ENCODE measurements around the gene TMTC2.

The TMTC2 gene

DNA sequence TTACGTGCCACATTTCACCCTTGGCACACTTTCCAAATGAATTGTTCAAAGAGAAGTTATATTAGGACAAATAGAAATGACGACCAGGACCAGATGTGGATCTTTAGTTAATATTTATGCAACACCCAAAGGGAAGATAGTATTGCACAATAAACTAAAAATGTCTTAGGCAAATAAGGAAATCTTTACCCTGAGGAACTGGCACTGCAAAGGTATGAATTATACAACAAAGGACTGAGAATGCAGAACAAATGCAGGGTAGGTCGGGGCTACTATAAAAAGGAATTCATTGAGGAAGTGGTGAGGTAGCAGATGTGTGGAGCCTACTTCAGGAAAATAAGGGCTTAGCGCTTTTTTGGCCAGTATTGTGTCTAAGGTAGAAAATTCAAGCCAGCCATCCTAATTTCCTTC is 3.9 kb upstream of the TMTC2 start:
- no peak for FAIRE-seq

- peak; percentile 33 for FAIRE-seq
Observed at GRCh38 chr12:82685790-82686167, 927 bp upstream of the TMTC2 start.

DNA sequence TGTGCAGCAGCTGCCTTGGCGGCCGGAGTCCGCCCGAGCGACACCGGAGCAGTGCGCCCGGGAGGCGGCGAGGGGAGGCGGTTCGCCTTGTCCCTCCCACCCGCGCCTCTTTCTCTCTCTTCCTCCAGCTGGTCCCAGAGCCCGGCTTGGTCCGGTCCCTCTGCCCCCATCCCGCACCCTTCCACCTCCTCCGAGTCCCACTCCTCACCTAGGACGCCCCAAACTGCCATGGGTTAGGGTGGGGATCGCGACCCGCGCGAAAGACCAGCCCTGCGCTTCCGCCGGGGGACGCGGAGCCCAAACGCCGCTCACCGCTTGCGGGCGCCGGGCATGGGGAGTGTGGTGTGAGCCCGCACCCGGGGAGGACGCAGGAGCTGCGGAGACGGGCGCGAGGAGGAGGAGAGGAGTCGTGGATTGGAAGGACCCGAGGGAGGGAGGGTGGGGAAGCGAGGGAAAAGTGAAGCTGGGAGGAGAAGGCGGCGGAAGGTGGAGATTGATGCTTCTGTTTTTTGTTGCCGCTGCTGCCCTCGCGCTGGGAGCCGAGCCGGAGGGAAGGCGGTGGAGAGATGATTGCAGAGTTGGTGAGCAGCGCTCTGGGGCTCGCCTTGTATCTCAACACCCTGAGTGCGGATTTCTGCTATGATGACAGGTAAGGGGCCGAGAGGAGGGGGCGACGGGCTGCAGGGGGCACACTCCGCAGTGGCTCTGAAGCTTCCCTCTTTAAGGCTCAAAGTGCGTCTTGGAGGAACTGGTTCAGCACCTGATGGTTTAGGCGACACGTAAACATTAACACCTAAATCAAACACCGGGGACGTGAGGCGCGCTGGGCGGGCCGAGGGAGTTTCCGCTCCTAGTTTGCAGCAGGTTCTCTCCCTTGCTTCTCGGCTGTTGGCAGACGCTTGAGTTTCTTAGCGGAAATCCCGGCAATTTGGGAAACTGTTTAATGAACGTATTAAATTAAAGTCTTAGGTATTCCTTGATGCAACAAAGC is 610 bp downstream of the TMTC2 start:
- FAIRE-seq, result no peak

- FAIRE-seq, result no peak
Observed at GRCh38 chr12:82688035-82688501, 1.4 kb downstream of the TMTC2 start.

DNA sequence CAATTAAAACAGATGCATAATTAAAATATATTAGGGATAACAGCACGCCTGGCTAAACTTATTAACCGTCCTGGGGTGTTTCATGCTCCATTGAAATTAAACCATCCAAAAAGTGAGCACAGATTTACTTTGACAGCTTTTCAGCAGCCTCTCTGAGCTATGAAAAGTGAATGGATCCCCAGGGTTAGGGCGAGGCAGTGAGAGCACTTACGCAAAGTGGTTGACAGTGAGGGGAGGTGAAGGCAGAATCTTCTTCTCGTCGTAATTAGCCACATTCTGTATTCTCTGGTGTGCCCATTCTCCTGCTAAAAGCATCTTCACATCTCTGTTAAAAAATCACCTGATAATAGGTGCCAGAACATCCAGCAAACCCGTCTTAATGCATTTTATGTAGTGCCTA is 1.9 kb downstream of the TMTC2 start:
- FAIRE-seq, result no peak

- FAIRE-seq, result no peak
Observed at GRCh38 chr12:82690006-82690405, 3.3 kb downstream of the TMTC2 start.

DNA sequence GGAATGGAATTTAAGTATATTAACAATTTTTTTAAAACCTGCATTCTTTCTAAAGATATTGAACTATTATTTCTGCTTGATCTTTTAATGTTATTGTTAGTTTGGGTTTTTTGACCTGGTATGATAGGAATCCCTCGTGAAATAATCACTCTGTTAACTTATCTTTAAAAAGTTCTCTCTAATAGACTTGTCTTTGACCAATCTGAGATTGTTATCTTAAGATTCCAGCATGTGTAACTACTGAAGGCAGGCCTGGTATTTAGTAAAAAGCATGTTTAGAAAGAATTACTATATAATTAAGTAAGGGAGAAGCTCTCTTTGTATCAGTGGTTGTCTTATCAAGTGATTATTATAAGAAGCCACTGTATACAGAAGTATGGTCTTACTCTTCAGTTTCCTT is 4.8 kb downstream of the TMTC2 start:
- FAIRE-seq, result no peak

DNA sequence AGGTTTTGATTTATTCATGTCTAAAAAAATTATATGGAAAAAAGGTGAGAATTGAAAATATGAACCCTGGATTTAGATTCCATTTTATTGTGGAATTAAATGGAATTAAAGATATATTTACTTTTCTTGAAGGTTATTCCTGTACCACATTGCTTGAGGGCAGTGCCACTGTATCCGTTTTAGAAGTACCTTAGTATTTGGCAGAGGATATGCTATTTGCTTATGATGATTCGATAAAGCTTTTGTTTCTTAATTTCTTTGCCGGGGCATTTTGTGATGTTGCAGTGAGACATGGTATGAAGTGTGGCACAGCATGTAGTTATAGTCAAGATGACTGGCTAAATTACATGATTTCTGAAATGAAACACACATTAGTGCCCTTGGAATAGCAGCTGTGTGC is 7.6 kb downstream of the TMTC2 start:
- no peak for FAIRE-seq

GRCh38 chr12:82694970-82695369 is 8.3 kb downstream of the TMTC2 start:
- no peak for FAIRE-seq

- FAIRE-seq, result no peak
Observed at GRCh38 chr12:82695531-82695930, 8.8 kb downstream of the TMTC2 start.

GRCh38 chr12:82696543-82696942 is 9.8 kb downstream of the TMTC2 start:
- FAIRE-seq, result no peak

- no peak for FAIRE-seq
Observed at GRCh38 chr12:82698708-82699564, 12.2 kb downstream of the TMTC2 start.

- FAIRE-seq, result no peak
Observed at GRCh38 chr12:82705774-82706173, 19.1 kb downstream of the TMTC2 start.

DNA sequence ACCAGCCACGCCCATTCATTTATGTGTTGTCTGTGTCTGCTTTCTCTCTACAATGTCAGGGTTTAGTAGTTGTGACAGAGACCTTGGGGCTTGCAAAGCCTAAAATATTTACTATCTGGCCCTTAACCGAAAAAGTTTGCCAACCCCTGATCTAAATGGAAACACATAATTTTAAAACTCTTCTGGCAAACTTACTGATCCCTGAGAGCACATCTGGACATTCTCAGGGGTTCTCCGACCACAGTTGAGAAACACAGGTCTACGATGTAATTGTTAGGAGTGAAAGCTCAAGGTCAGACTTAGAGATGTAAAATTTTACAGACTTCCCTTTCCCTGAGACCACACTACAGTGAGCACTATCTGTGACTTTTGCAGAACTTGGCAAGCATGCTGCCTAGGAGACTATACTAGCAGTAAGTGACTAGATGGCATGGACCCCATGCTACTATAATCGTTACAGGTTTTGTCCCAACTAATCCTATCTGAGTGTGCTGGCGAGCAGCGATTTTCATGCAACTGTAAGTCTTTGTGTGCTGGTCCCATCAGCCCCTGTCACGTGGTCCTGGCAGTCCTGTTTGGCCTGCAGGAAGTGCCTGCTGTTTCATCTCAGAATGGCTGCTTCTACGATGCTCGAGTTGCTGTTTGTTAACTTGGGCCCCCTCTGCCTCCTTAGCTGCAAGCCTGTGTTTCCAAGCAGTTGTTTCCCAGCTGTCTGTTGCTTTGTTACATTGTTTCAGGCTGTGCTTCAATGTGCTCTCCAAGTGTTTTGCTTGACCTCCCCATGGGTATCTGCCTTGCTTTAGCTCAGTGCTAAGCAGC is 21.6 kb downstream of the TMTC2 start:
- no peak for FAIRE-seq

DNA sequence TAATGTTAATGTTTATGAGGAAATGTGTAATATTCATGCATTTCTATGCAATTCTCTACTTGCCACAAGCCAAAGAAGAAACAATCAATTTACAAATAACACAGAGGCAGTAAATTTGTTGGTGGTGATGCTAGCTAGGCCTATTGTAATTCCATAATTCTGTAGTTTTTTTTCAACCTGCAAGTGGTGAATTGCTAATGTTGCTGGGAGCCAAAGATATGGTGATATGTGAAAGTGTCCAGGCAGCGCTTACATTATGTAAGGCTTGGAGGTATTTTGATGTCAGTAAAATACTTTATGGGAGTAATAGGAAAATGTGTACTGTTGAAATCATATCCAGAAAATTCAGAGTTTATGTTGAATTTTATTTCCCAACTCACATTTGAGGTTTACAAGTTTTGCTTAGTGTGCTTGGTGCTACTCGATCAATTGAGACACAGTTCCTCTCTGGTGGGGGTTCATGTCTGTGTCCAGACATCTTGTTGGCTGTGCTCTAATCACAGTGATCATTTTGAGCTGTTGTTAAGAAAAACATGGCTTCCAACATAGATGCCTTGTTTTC is 23.2 kb downstream of the TMTC2 start:
- FAIRE-seq, result no peak

- no peak for FAIRE-seq
Observed at GRCh38 chr12:82710741-82711140, 24.0 kb downstream of the TMTC2 start.

GRCh38 chr12:82714427-82714826 is 27.7 kb downstream of the TMTC2 start:
- FAIRE-seq, result no peak

- no peak for FAIRE-seq
Observed at GRCh38 chr12:82721726-82722125, 35.0 kb downstream of the TMTC2 start.

DNA sequence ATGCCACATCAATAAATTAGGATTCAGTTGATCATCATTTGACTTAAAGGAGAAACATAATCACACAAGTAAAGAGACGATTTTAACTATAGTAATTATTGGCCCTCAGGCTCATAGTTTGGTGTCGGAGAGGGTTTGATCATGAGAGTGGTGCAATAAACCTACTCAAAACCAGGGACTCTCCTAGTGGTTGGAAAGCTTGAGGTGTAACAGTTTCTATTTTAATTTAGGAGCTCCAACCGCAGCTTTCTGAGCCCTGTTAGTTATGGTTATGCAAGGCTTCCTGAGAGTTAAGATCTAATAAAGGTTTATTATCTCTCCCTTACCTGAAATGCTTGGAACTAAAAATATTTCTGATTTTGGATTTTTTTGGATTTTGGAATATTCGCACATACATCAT is 36.4 kb downstream of the TMTC2 start:
- FAIRE-seq, result no peak

DNA sequence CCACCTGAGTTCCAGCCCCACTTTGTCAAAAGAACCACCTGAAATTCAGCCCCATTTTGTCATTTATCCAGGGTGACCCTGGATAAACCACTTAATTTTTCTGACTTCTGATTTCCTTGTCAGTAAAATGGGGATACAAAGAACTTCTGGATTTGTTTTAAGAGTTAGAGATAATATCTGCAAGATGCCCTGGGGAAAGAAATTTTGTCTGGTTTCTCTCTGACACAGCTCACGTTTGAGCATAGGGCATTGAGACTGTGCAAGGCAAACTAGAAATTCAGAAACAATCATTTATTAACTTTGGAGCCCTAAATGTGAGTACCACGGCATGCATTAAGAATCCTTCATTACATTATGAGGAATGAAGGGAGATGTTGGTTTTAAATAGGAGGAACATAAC is 37.2 kb downstream of the TMTC2 start:
- no peak for FAIRE-seq

DNA sequence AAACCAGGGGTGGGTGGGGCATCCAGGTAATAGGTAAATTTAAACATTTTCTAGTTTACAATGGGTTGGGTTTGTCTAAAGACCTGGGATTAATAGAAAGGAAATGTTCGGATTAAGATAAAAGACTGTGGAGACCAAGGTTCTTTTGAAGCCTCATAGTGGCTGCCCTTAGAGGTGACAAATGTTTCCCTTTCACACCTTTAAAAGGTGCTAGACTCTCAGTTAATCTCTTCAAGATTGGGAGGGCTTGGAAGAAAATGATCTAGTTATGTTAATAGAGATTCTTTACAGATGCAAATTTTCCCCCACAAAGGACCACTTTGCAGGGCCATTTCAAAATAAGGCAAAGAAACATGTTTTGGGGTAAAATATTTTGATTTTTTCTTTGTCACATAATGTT is 39.0 kb downstream of the TMTC2 start:
- no peak for FAIRE-seq

- FAIRE-seq, result no peak
Observed at GRCh38 chr12:82727886-82728285, 41.2 kb downstream of the TMTC2 start.

GRCh38 chr12:82728710-82729109 is 42.0 kb downstream of the TMTC2 start:
- FAIRE-seq, result no peak
